HCT116 (cell line): ENCODE measurements around the gene EIF5A2. TPM values are rescaled to one million over a fixed set of nuclear protein-coding genes. Genes with fewer than 3 reads are reported as not detected.
"Not testable (repeated sequence)": the region's sequence is repeated elsewhere in the genome, so short reads cannot be mapped to it uniquely, and the experiment has no call there.

ENCODE experiments used
- ATAC-seq: fragments of 200-7000 bp; cut with Tn5 transposase; 2 replicates; pipeline ENCODE4 v1.9.1; 2020; ENCODE audit warnings: mild to moderate bottlenecking, moderate library complexity
- BruUV-seq: library from RNA; stranded (reverse); fragments of 400-500 nt; replicated peaks from 2 replicates; lab custom pipeline; 2021; lab: Mats Ljungman, UMichigan
- CTCF ChIA-PET: fragments of 300-600 bp; sonication (Branson Sonifier 250); formaldehyde crosslinking; loops from one replicate; lab custom pipeline; 2021; ENCODE audit warnings: antibody characterized with exemption; lab: Charles Lee
- POLR2A ChIA-PET: fragments of 300-600, 350-600 bp; sonication (Branson Sonifier 250); formaldehyde crosslinking; loops from one replicate; lab custom pipeline; 2021; ENCODE audit warnings: antibody characterized with exemption; lab: Charles Lee
- RAD21 ChIA-PET, 2 experiments: fragments of 300-600 bp; sonication (Branson Sonifier 250); formaldehyde crosslinking; loops; one replicate each; lab custom pipeline; 2023; ENCODE audit warnings: low total read pairs in 2 of 2; ENCODE audit not compliant: uncharacterized antibody in 2 of 2, unreplicated experiment in 2 of 2, low non-redundant PET in 1 of 2; lab: Charles Lee
- DNase-seq: peaks from one replicate; pipeline ENCODE4 v3.0.0-alpha.2; 2010; ENCODE audit warnings: low read depth, low spot score
- H2AFZ ChIP-seq: fragments of 200-600 bp; shearing (Covaris generic), sonication (generic); 2 replicates; pipeline ENCODE4 v1.6.1; 2017; ENCODE audit warnings: low read depth, mixed run types, mixed read lengths, antibody characterized with exemption, low read length; ENCODE audit not compliant: poor library complexity, severe bottlenecking
- H3K27ac ChIP-seq: 2 replicates; pipeline ENCODE4 v1.5.1; 2012; ENCODE audit warnings: low read depth, low read length
- H3K27me3 ChIP-seq: fragments of 200-600 bp; sonication (generic); 2 replicates; pipeline ENCODE4 v1.6.1; 2016; ENCODE audit warnings: mixed run types, low read length, mixed read lengths; ENCODE audit not compliant: insufficient read depth
- H3K36me3 ChIP-seq, 2 experiments: fragments of 200-500 bp in 1 of 2; fragments of 200-600 bp in 1 of 2; sonication (Bioruptor generic) in 1 of 2; sonication (generic) in 1 of 2; 2 replicates each; pipeline versions ENCODE4 v1.5.1 to v1.6.1; 2014 to 2016; ENCODE audit warnings: low read length in 2 of 2, inconsistent platforms in 1 of 2, mixed read lengths in 1 of 2, mixed run types in 1 of 2; ENCODE audit not compliant: insufficient read depth in 2 of 2, control insufficient read depth in 1 of 2
- H3K4me1 ChIP-seq, 2 experiments: fragments of 200-600 bp in 1 of 2; sonication (generic) in 1 of 2; 2 replicates each; pipeline versions ENCODE4 v1.5.1 to v1.6.1; 2012 to 2017; ENCODE audit warnings: low read length in 2 of 2, inconsistent platforms in 1 of 2, mild to moderate bottlenecking in 1 of 2, mixed read lengths in 1 of 2, mixed run types in 1 of 2, moderate library complexity in 1 of 2; ENCODE audit not compliant: insufficient read depth in 2 of 2, control insufficient read depth in 1 of 2
- H3K4me2 ChIP-seq: fragments of 200-600 bp; sonication (generic); 2 replicates; pipeline ENCODE4 v1.6.1; 2017; ENCODE audit warnings: mixed run types, low read length, mixed read lengths
- H3K4me3 ChIP-seq, 2 experiments: fragments of 200-600 bp in 1 of 2; sonication (generic) in 1 of 2; replicated peaks in 1 of 2; 2 replicates each; pipeline ENCODE4 v1.5.1; 2011 to 2016; ENCODE audit warnings: low read length in 2 of 2, control low read depth in 1 of 2, low read depth in 1 of 2, mild to moderate bottlenecking in 1 of 2, mixed read lengths in 1 of 2, mixed run types in 1 of 2
- H3K79me2 ChIP-seq: fragments of 200-600 bp; sonication (generic); 2 replicates; pipeline ENCODE4 v1.6.1; 2017; ENCODE audit warnings: mild to moderate bottlenecking, mixed run types, low read length, moderate library complexity, mixed read lengths; ENCODE audit not compliant: insufficient read depth
- H3K9ac ChIP-seq: fragments of 200-600 bp; sonication (generic); 2 replicates; pipeline ENCODE4 v1.6.1; 2016; ENCODE audit warnings: low read length, mixed read lengths
- H3K9me2 ChIP-seq: fragments of 200-600 bp; sonication (generic), shearing (Covaris generic); 2 replicates; pipeline ENCODE4 v1.6.1; 2017; ENCODE audit warnings: mixed run types, mild to moderate bottlenecking, moderate library complexity; ENCODE audit not compliant: insufficient read depth
- H3K9me3 ChIP-seq, 2 experiments: fragments of 200-500 bp in 1 of 2; fragments of 200-600 bp in 1 of 2; sonication (Bioruptor generic) in 1 of 2; sonication (generic) in 1 of 2; 2 replicates each; pipeline ENCODE4 v1.6.1; 2014 to 2017; ENCODE audit warnings: low read length in 2 of 2, mixed read lengths in 2 of 2, inconsistent platforms in 1 of 2, low read depth in 1 of 2, mild to moderate bottlenecking in 1 of 2, mixed run types in 1 of 2, moderate library complexity in 1 of 2; ENCODE audit not compliant: control insufficient read depth in 1 of 2, insufficient read depth in 1 of 2
- H4K20me1 ChIP-seq: fragments of 200-600 bp; sonication (generic), shearing (Covaris generic); 2 replicates; pipeline ENCODE4 v1.6.1; 2017; ENCODE audit warnings: mixed run types, mild to moderate bottlenecking, moderate library complexity; ENCODE audit not compliant: insufficient read depth
- CBX3 ChIP-seq: IDR thresholded peaks from 2 replicates; pipeline ENCODE4 v1.6.1; 2012; ENCODE audit warnings: low read depth
- CEBPB ChIP-seq: IDR thresholded peaks from 2 replicates; pipeline ENCODE4 v1.6.1; 2012; ENCODE audit warnings: low read depth
- EZH2 ChIP-seq: fragments of 200-600 bp; sonication (generic); IDR thresholded peaks from 2 replicates; pipeline ENCODE4 v1.6.1; 2017; ENCODE audit warnings: antibody characterized with exemption, mixed run types
- FOSL1 ChIP-seq: IDR thresholded peaks from 2 replicates; pipeline ENCODE4 v1.6.1; 2012; ENCODE audit warnings: low read depth
- JUND ChIP-seq: IDR thresholded peaks from 2 replicates; pipeline ENCODE4 v1.6.1; 2012
- POLR2A ChIP-seq: IDR thresholded peaks from 2 replicates; pipeline ENCODE4 v1.7.0; 2011; ENCODE audit warnings: borderline replicate concordance; ENCODE audit not compliant: insufficient read depth, insufficient read length; ENCODE audit errors: extremely low read depth
- POLR2AphosphoS5 ChIP-seq: IDR thresholded peaks from 2 replicates; pipeline ENCODE4 v1.6.1; 2011; ENCODE audit warnings: mild to moderate bottlenecking, low read depth, low read length, moderate library complexity
- SIN3A ChIP-seq: IDR thresholded peaks from 2 replicates; pipeline ENCODE4 v1.6.1; 2012; ENCODE audit warnings: low read depth
- SP1 ChIP-seq: IDR thresholded peaks from 2 replicates; pipeline ENCODE4 v1.6.1; 2012; ENCODE audit warnings: low read depth
- SRF ChIP-seq: IDR thresholded peaks from 2 replicates; pipeline ENCODE4 v1.6.1; 2012; ENCODE audit warnings: low read depth
- TCF7L2 ChIP-seq: IDR thresholded peaks from 2 replicates; pipeline ENCODE4 v1.7.0; 2011; ENCODE audit warnings: borderline replicate concordance, inconsistent platforms; ENCODE audit not compliant: insufficient read depth, insufficient read length; ENCODE audit errors: extremely low read depth
- ZFX ChIP-seq: fragments of 450-650 bp; IDR thresholded peaks from 2 replicates; pipeline ENCODE4 v1.6.1; 2017
- ZNF274 ChIP-seq: fragments of 200-500 bp; sonication (Bioruptor generic); IDR thresholded peaks from 2 replicates; pipeline ENCODE4 v1.6.1; 2014; ENCODE audit warnings: mild to moderate bottlenecking, low read depth, low read length, inconsistent platforms
- intact Hi-C: fragments of 100-400 bp; cut with micrococcal nuclease; formaldehyde crosslinking; loops from 2 replicates; pipeline ENCODE4 v1.10.0; 2022
- total RNA-seq: library from RNA; stranded (reverse); gene quantifications from one replicate; pipeline ENCODE4 v1.2.1, GENCODE V29; 2021; ENCODE audit not compliant: unreplicated experiment
- TF ChIP-seq, protein P1 (sequence below): IDR thresholded peaks from 2 replicates; pipeline ENCODE4 v1.6.1; 2012

Gene EIF5A2
- total RNA-seq, 1 experiment from 2014 or later, result 19.4 TPM

DNA sequence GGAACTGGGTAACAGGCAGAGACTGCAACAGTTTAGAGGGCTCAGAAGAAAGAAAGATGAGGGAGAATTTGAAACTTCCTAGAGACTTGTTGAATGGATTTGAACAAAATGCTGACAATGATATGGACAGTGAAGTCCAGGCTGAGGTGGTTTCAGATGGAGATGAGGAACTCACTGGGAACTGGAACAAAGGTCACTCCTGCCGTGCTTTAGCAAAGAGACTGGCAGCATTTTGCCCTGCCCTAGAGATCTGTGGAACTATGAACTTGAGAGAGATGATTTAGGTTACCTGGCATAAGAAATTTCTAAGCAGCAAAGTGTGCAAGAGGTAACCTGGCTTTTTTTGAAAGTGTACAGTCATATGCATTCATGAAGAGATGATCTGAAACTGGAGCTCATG is 11.7 kb downstream of the EIF5A2 start:
- Histone ChIP-seq H3K36me3 (0 out of 4 replicates have a peak, but pooled peaks cover 0 to 5% of the 10 kb centered on the region in 2 experiments), H2AFZ (no peak overlapping the region), H3K27me3 (no peaks in the 10 kb centered on the region), H3K4me2 (no peak overlapping the region), H3K9me2 (no peaks in the 10 kb centered on the region), H4K20me1 (no peaks in the 10 kb centered on the region), H3K9ac (no peak overlapping the region), H3K4me1 (no peaks in the 10 kb centered on the region), H3K27ac (no peak overlapping the region), H3K9me3 (no peaks in the 10 kb centered on the region), H3K79me2 (no peaks in the 10 kb centered on the region), H3K4me3 (no peak overlapping the region)
- CTCF ChIA-PET, result no interaction called here
- no TSS peak for BruUV-seq
- TF ChIP-seq ZFX (no peak), POLR2A (no peak), CBX3 (no peak), CEBPB (no peak), SIN3A (no peak), ZNF274 (no peak), POLR2AphosphoS5 (no peak), SRF (no peak), FOSL1 (no peak), SP1 (no peak), JUND (no peak), TCF7L2 (no peak), EZH2 (no peak)
- TF ChIP-seq, protein P1, sequence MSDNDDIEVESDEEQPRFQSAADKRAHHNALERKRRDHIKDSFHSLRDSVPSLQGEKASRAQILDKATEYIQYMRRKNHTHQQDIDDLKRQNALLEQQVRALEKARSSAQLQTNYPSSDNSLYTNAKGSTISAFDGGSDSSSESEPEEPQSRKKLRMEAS, result no peak
- POLR2A ChIA-PET, result interaction anchor here (1.7 kb wide), 1 partner anchor 27 kb away, joined by 4 read pairs; the partner anchor contains the start of gene RPL22L1
- intact Hi-C loops, result no loop called here
- no peak for DNase-seq
- RAD21 ChIA-PET, result no interaction called here
- ATAC-seq, result no peak

DNA sequence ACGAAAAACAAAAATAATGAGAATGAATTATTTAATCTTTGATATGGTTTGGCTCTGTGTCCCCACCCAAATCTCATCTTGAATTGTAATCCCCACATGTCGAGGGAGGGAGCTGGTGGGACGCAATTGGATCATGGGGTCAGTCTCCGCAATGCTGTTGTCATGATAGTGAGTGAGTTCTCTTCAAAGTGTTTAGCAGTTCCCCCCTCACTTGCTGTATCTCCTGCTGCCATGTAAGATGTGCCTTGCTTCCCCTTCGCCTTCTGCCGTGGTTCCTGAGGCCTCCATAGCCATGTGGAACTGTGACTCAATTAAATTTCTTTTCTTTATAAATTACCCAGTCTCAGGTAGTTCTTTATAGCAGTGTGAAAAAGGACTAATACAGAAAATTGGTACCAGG is 12.1 kb downstream of the EIF5A2 start:
- H3K9ac ChIP-seq, H2AFZ ChIP-seq, H3K27ac ChIP-seq, H3K9me3 ChIP-seq, H3K36me3 ChIP-seq, H3K79me2 ChIP-seq, RAD21 ChIA-PET, H3K9me2 ChIP-seq, H4K20me1 ChIP-seq, BruUV-seq, H3K4me3 ChIP-seq, CTCF ChIA-PET, intact Hi-C loops, H3K4me2 ChIP-seq, ATAC-seq, DNase-seq, H3K27me3 ChIP-seq, H3K4me1 ChIP-seq: not testable (repeated sequence)
- POLR2A ChIA-PET, result interaction anchor here (1.7 kb wide), 1 partner anchor 27 kb away, joined by 4 read pairs; the partner anchor contains the start of gene RPL22L1
